OCI-LY1 (cell line): ENCODE data around the gene PTPRJ.
"Not testable (repeated sequence)": the region's sequence is repeated elsewhere in the genome, so short reads cannot be mapped to it uniquely, and the experiment has no call there.

Experiments
- CTCF ChIP-seq: fragments of 200-600 bp; sonication (generic), shearing (Covaris generic); IDR thresholded peaks from 2 replicates; pipeline ENCODE4 v1.5.1; 2017; ENCODE audit warnings: mild to moderate bottlenecking, antibody characterized with exemption, low read length, moderate library complexity, mixed read lengths
- EZH2 ChIP-seq: fragments of 200-600 bp; sonication (generic), shearing (Covaris generic); IDR thresholded peaks from 2 replicates; pipeline ENCODE4 v1.8.0; 2017; ENCODE audit warnings: borderline replicate concordance, mixed run types, mild to moderate bottlenecking, antibody characterized with exemption, low read length, moderate library complexity, mixed read lengths

DNA sequence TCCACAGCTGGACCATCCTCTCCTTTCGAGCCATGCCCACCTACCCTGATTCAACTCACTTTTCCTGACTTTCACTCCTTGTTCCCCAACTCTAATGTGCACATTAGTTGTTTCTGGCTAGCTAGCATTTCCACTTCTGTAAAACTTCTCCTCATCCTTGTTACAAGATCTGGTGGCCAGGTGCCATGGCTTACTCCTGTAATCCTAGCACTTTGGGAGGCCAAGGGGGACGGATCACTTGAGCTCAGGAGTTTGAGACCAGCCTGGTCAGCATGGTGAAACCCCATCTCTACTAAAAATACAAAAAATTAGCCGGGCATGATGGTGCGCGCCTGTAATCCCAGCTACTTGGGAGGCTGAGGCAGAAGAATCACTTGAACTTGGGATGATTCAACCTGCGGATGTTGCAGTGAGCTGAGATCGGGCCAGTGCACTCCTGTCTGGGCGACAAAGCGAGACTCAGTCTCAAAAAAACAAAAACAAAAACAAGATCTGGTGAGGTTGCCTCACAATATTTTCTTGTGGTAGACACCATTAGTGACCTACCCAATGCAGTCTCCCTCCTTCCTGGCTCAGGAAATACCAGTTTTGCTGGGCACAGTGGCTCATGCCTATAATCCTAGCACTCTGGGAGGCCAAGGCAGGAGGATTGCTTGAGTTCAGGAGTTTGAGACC lies 31.2 kb upstream of the PTPRJ start:
- not testable (repeated sequence) for TF ChIP-seq EZH2, CTCF
